ENCODE measurements around the gene PURA.

DNA sequence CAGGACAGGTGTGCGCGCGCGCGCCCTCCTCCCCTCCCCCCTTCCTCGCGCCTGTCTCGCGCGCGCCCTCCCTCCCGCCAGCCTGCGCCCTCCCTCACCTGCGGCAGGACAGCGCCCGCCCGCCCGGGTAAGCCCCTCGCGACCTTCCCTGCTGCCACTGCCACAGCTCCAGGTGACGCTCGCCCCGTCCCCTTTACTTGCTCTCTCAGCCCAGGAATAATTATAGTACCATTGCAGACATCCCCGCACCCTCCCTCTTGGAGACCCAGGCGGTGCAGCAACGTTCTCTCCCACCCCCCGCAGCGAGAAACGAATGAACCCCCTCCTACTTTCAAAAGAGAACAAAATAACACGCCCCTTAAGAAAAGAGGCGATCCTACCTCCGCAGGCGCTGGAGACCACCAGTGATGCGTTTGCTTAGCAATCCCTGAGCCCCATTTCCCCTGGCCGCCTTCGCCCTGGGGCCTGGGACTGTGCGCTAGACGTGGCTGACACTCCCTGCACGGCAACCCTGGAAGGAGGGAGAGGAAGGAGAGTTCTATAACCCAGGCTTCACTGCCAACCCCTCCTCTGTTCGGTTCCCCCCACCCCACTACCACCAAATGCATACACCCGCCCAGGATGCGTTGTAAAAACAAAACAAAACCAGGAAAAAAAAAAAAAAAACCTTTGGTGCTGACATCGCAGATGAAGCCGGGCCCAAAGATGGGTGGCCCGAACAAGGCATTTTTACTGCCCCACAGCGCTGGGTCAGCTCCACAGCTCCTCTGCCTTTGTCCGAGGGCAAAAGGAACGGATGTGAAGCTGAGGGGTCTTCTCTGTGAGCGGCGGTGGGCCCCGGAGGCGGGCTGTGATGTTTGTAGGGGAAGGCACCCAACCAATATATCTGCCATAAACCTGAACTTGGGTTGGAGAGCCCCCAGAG, 5.6 kb upstream of the PURA start:
- TF ChIP-seq TAF1 (IDR thresholded peaks at IDR 0.05; ENCODE audit: borderline replicate concordance, low read depth, low read length) (no peak), POLR2AphosphoS5 (IDR thresholded peaks at IDR 0.05; ENCODE audit: low read depth, low read length) (no peak), POLR2A (IDR thresholded peaks at IDR 0.05; ENCODE audit: low read depth, low read length) (no peak)

All from GM12892 (cell line).